GM21737 (cell line): ENCODE data around the gene SLC9A7.

Source experiments
- ATAC-seq: cut with Tn5 transposase; IDR thresholded peaks from one replicate; pipeline ENCODE4 v1.9.1; 2021; ENCODE audit warnings: mild to moderate bottlenecking, moderate library complexity; ENCODE audit not compliant: unreplicated experiment

SLC9A7 gene

DNA sequence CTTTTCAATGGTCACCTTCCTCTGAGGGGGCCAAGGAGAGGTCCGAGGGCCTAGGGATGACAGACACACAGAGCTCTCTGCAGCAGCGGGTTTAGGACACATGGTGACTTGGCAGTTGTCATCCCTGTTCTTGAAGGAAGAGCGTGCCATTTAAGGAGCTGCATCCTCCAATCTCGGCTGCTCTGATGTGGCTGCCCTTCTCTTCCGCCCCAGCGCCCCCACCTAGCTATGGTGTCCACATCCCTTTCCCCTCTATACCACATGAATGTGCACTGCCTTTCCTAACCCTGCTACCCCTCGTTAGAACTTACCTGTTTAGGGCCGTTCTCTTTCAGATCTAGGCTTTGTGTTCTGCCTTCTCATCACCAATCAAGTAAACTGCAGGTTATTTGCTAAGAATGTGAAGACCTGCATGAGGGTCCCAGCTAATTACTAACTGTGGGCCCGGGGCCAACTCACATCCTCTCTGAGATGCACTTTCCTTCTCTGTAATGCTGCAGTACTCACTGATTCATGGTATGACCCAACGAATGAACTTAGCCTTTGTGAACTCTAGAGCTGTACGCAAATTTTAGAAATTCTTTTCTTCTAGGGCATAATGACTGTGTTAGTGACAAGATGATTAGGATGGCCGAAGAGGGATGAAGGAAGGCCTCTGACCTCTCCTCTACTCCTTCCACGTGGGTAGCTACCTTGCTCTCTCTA lies 147.1 kb downstream of the SLC9A7 start:
- no peak for ATAC-seq

DNA sequence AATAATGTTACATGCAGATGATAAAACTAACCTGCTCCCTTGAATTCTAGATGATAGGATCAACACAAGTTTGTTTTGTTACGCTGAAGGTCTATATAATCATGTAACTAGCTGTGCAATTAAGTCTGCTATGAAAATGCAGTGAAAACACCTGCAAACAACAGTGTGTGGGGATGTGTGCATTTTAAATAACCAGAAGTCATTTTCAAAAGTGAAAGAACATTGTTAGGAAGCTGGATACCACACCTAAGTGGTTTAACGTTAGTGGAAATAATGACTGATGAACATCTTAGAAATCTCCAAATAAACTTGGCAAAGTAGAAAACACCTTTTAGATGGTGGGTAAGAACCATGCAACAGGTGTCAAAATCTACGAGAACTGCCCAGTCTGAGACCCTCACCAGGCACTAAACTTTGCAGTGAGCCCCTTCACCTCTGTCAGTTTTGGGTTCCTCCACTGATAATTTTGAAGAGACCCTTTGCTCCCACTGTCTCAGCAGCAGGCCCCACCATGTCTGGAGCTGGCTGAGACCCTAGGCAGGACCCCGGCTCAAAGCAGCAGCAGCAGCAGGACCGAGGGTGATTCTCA lies 148.8 kb downstream of the SLC9A7 start:
- no peak for ATAC-seq

DNA sequence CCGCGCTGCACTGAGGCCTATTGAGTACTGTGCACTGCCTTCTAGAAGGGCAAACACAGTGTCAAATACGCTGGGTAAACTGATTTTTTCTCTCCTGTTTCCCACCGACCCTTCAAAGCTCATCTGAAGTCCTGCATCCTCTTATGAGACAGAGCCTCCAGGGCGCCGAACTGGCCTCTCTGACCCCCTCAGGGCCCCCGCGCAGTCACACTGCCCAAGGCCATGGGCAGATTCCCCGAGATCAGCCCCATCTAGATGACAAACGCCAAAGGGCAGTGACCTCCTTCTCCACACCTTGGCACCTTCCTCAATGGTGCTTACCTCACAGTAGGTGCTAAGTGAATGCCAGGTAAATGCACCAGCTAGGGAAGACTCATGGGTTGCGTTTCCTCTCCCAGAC lies 151.0 kb downstream of the SLC9A7 start:
- no peak for ATAC-seq

DNA sequence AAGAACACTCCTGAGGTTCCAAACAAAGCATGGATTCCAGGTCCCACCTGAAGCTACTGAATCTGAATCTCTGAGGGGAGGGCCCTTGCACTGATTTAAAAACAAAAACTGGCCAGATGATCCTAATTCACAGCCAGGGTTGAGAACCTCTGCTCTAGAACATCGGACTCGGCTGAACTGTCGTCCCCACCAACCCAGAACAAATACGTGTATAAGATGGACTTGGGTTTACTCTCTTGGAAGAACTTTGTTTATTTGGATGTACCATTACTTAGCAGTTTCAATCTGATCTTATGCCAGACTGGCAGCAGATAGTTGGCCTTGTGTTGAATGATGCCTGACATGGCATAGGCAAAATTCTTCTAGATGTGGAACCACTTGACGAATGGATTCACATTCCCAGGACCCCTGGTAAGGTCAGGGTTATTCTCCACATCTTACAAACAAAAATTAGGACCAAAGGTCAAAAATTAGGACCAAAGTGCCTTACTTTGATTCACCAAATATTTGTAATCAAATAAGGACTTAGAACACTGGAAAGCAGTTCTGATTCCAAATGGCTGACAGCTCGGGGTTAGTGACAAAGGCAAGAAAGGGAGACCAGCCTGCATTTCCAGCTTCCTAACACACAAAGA lies 156.3 kb downstream of the SLC9A7 start:
- no peak for ATAC-seq

DNA sequence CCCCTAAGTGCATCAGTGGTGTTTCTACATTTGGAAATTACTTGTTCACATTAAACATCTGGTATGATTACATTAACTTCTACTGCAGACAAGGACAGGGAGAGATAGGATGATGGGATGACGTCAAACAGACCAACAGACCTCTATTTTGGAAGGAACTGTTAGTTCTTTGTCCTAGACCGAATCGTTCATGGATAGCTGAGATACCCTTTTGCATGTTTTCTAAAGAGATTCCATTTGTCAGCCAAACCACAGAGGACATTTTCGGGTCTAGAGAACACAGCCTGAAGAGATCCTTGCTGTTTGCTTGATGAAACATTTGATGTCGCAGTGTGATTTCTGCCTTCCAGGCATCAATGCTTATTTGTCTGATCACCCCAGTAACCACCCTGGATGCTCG lies 157.6 kb downstream of the SLC9A7 start:
- ATAC-seq: no peak

DNA sequence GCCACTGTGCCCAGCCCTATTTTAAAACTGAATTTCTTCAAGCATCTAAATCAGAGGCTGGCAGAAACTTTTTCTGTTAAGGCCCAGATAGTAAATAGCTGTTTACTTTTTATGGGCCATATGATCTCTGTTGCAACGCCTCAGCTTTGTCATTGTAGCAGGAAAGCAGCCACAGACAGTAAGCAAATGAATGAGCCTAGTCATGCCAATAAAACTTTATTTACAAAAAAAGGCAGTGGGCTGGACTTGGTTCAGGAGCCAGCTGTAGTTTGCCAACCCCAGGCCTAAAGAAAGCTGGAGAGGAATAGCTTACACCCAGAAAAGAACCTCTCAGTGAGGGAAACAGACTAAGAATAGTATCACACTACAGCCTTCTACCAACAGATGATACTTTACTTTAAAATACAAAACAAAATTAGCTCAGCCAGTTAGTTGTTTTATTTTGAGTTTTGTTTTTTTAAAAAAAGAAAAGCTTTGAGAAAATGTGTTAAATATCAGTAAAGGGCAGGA lies 159.8 kb downstream of the SLC9A7 start:
- ATAC-seq: no peak

DNA sequence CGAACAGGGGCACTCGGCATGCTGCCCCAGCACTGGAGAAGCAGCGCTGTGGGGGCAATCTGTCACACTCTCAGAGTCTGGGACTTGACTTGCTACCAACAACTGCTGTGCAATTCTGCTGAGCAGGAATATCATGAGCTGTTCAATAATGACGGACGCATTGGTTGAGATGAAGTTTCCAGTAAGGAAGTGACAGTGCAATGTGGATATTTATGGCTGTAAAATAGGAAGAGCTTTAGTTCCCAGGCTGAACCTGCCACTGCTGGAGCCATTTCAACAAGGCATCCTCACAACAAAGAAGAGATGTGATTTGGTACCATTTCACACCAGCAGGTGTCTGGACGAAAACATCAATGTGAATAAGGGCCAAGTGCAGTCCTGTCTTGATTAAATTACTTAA lies 161.1 kb downstream of the SLC9A7 start:
- ATAC-seq: no peak

DNA sequence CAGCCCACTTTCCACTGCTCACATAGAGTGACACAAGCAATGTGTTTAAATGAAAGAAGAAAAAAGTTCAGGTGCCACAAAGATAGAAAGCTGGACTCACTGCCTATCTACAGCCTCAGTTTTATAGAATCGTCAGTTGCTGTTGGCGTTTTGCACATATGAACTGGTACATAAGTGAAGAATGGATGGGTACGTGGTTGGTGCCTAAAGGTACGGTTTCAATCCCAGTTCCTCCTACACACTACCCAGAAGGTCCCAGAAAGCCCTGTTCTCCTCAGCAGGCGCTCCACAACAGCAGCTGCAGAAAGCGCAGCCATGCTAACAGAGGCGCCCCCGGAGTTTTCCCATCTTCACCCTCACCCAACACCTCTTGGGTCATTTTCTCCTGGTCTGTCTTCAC lies 161.7 kb downstream of the SLC9A7 start:
- no peak for ATAC-seq

DNA sequence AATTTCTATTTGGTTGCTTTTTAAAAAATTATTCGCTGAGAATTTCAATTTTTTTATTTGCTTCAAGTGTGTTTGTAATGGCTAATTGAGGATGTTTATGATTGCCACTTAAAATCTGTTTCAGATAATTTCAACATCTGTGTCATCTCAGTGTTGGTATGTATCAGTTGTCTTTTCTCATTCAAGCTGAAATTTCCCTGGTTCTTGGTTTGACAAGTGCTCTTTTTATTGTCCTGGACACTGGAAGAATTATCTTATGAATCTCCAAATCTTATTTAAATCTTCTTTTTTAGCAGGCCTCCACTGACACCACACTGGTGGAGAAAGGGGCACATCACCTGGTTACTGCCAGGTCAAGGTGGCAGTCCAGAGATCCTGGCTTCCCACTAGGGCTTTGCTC lies 163.8 kb downstream of the SLC9A7 start:
- ATAC-seq: no peak

DNA sequence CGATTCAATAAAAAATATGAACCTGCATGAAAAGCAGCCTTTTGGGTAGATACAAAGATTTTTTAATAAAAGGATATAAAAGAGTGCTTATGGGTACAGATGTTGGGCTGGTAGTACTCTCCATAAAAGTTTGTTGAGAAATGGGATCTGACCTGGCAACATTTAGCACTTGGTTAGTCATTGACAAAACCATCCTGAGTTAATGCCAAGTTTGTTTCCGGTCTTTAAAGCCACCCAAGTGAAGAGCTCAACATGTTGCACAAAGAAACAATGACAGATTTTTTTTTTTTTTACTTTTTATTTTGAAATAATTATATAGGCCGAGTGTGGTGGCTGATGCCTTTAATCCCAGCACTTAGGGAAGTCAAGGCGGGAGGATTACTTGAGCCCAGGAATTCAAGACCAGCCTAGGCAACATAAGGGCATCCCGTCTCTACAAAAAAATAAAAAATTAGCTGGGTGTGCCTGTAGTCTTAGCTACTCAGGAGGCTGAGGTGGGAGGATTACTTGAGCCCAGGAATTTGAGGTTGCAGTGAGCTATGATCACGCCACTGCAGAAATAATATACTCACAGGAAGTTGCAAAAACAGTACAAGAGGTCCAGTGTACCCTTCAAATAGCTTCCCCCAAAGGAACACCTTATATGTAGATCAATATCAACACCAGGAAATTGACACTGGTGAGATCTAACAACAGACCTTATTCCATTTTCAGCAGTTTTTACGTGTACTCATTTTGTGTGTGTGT lies 168.8 kb downstream of the SLC9A7 start:
- no peak for ATAC-seq

DNA sequence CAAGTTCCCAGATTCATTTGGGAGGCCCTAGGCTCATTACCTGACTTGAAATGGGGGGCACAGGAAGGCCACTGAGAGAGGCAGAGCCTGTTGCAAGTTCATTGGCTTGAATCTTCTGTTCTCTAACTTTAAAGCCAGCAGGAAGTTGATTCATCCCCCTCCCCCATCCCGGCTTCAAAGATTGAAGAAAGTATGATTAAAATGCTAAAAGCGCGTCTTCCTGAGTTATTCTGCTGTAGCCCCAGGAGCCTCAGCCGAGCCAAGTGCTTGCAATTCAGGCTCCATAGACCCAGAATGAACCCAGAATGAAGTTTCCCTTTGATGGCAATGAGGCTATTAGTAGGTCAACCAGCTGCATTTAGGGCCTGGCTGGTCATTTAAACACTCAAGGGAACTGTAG lies 170.7 kb downstream of the SLC9A7 start:
- ATAC-seq: no peak

DNA sequence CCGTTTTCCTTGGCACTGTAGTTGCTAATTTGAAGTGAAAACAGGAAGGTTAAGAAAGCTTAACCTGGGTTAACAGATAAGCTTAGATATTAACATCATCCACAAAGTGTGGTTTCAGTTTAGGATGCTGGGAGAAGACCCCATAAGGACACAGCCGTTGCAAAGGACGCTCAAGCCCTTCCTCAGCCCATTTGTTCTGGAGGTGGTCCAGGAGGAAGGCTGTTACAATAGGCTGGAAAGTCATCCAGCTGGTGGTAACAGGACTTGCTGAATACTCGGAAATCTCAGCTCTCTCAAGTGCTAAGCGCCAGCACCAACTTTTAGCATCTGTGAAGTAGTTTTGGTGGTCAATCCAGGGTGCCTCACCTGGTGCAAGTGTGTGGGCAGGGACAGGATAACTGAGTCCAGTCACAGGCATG lies 171.2 kb downstream of the SLC9A7 start:
- no peak for ATAC-seq

DNA sequence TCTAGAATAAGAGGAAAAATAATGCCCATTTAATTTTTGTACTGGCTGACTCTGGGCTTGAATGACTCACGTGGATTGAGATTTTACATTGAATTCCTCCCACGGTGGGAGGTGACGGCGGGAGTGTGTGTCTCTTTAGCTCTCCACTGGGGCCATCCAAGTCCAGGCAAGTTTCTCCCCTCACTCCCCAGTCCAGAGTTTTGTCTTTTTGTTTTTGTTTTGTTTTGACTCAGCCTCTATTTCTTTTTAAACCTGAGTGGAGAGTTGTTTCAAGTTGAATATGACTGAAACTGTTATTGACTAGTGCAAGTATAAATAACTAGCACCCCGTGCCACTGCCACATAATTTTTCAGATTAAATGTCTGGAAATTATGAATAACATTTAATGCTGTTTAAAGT lies 171.8 kb downstream of the SLC9A7 start:
- ATAC-seq: no peak

DNA sequence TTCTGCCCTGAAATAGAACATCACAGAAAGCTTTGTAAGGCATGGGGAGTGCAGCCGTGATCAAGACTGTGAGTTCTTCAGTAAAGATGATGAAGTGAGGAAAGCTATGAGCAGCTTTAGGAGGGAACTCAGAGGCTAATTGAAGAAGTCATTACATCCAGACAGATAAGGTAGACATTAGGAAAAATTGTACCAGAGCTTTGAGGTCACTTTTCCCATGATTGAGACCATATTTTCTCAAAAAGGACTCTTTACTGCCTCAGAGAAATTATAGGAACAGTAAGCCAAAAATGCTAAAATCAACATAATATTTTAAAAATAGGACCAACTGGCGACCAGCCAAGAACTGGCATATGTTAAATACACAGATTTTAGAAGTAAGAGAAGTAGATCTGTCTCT lies 174.2 kb downstream of the SLC9A7 start:
- ATAC-seq: no peak

DNA sequence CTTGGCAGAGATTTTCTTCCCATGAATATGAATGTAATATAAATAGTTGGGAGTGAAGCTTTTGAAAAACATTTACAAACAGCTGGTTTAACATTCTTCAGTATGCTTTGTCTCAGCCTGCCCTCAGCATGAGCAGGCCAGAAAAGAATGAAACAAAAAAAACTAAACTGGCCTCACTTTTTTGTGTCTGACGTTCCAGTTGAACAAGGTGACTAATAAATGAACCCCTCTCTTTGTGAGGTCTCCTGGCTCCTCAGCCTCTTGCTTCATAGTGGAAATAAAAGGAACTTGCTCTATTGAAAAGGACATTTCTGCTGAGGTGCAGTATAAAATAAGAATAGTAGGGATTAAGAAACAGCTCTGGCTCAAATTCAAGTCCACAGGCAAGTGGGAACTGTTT lies 176.0 kb downstream of the SLC9A7 start:
- no peak for ATAC-seq

DNA sequence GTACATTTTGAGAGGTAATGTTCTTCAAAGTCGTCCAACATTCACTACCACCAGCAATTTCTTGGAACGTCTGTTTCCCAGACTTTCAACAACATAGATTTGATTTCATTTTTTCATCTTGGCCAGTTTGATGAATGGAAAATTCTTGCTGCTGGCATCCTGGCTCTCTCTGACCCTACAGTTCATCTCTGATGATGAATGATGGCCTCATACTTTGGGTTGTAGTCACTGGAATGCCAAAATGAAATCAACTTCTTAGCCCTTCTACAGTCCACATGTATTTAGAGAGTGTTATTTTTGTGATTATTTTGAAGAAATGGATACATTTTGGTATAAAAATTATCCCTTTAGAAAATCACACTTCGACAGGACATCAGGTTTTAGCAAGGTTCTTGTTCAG lies 176.6 kb downstream of the SLC9A7 start:
- no peak for ATAC-seq

DNA sequence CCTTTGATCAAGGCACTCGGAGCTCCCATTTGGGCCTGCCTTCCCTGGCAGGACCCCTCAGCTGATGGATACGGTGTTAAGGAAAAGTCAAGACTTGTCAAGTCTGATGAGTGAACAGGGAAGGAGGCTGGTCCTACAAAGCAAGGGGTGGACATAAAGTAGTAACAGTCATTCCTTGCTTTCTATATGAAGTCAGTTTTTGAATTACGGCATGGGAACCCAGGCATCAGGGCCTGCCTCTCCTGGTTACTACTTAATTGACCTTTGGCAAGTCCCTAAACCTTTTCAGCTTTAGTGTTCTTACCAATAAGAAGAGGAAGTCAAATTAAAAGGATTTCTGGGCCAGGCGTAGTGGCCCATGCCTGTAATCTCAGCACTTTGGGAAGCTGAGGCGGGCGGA lies 178.3 kb downstream of the SLC9A7 start:
- ATAC-seq: no peak

DNA sequence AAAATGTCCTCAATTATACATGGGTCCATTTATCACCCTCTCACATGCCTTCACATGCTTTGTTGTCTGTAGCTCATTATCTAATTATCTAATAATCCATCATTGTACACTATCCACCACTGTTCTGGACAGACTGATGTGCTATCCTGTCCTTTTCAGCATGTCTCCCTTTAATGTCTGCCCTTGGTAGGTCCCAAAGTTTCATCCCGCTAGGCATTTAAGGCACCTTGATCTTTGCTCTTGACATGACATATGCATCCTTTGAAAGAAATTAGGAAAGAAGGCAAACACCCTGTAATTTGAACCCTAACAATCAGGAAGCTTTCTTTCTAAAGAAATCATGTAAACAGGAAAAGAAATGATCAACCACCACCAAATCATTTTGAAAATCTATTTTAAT lies 179.7 kb downstream of the SLC9A7 start:
- no peak for ATAC-seq

DNA sequence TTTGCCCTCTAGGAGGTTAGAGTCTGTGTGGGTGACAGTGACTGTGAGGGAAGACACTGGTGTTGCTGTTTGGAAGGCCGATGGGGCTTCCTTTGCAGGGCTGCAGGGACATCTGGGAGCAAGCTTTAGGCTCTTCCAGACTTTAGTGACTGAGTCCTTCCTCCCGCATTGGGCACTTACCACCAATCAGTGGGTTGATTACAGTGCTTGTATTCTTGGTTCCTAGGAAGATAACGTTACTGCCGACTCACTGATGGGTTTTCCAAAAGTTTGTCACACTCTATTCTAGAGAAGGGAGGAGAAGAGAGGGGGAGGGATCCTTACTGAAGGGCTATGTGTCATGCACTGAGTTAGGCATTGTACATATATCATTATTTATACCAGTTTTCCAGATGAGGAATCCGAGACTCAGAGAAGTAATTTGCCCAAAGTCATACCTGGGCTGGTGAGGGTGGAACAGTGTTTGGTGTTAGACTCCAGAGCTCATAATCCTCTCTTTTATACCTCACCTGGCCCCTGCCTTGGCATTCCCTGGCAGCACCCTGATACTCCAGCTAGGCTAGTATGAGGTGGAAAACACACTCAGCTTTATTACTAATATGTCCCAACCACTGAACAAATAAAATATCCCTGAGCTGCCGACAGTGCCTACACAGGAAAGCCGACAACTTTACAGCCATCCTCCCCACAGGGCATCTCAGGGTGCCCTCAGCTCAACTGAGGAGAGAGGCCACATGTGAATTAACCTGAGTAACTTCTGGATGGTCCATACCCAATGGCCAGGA lies 181.5 kb downstream of the SLC9A7 start:
- ATAC-seq: no peak

DNA sequence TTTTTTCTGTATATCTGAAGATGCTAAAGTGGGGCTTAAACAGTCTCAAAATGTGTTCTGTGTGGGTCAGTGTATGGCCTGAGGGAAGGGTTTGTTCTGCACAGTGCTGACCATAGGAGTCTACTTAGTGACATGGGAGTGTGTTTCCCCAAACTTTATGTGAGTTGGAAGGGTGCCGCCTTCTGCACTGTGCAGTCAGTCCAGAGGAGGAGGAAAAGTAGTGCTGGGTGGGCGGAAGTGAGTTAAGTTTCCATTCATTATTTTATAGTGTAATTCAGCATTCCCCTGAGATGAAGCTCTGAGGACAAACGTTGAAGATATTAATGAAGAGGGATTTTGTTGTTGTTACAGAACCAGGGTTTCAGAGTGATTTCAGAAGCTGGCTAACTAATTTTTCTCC lies 182.5 kb downstream of the SLC9A7 start:
- no peak for ATAC-seq

DNA sequence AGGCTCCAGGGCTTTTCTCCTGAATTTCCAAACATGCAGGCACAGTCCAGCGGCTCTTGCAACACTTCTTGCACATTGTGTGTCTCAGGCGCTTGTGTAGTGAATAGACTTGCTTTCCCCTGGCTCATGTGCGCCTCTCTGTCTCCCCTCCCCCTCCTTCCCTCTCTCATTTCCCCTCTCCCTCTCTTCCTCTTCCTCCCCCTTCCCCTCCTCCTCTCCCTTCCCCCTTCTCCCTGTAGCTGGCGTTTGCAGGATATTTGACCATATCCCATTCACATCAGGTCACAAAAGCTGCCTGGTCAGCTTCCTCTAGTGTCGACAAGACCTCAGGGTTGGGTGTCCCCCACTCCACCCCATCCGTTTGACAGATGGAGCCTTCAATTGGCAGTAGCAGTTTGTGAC lies 182.9 kb downstream of the SLC9A7 start:
- ATAC-seq: no peak
